Measurements from ENCODE around the gene EML4.

GRCh38 chr2:42214669-42215068, 45.5 kb downstream of the EML4 start:
- TF ChIP-seq CTCF (IDR thresholded peaks at IDR 0.05; ENCODE audit: insufficient read depth, low read length) = no peak
- no peak for TF ChIP-seq POLR2AphosphoS5 (IDR thresholded peaks at IDR 0.05; ENCODE audit: low read depth)
- no peak for TF ChIP-seq REST (IDR thresholded peaks at IDR 0.05; ENCODE audit: insufficient replicate concordance, low read depth)
- no peak for TF ChIP-seq SPI1 (IDR thresholded peaks at IDR 0.05; ENCODE audit: borderline replicate concordance, low read depth)
